GM21619 (cell line): ENCODE results near the gene TRIM31.
"Not testable (repeated sequence)": the region's sequence is repeated elsewhere in the genome, so short reads cannot be mapped to it uniquely, and the experiment has no call there.

ENCODE experiments used
- ATAC-seq: cut with Tn5 transposase; IDR thresholded peaks from one replicate; pipeline ENCODE4 v1.9.1; 2021; ENCODE audit not compliant: unreplicated experiment

TRIM31 gene

GRCh38 chr6:30149858-30150550 is 37.1 kb upstream of the TRIM31 start:
- ATAC-seq, result no peak

- no peak for ATAC-seq
Observed at GRCh38 chr6:30149234-30149633, 36.3 kb upstream of the TRIM31 start.

GRCh38 chr6:30147096-30147495 is 34.2 kb upstream of the TRIM31 start:
- no peak for ATAC-seq

- ATAC-seq, result no peak
Observed at GRCh38 chr6:30145818-30146217, 32.9 kb upstream of the TRIM31 start.

GRCh38 chr6:30144811-30145210 is 31.9 kb upstream of the TRIM31 start:
- no peak for ATAC-seq

GRCh38 chr6:30143780-30144179 is 30.9 kb upstream of the TRIM31 start:
- ATAC-seq, result no peak

- ATAC-seq, result no peak
Observed at GRCh38 chr6:30142665-30143064, 29.8 kb upstream of the TRIM31 start.

- not testable (repeated sequence) for ATAC-seq
Observed at GRCh38 chr6:30140240-30140639, 27.4 kb upstream of the TRIM31 start.

GRCh38 chr6:30136570-30137286 is 23.8 kb upstream of the TRIM31 start:
- no peak for ATAC-seq

GRCh38 chr6:30135757-30136156 is 22.9 kb upstream of the TRIM31 start, which contains the start of gene TRIM40:
TRIM40 (plus strand) TSS chr6:30136140; CDS start chr6:30137037, 897 bp downstream.
- ATAC-seq, result no peak

GRCh38 chr6:30135147-30135546 is 22.3 kb upstream of the TRIM31 start:
- ATAC-seq, result no peak

GRCh38 chr6:30131947-30132497 is 19.1 kb upstream of the TRIM31 start:
- ATAC-seq, result no peak

GRCh38 chr6:30130887-30131862 is 18.3 kb upstream of the TRIM31 start:
- peak; percentile 70 for ATAC-seq

GRCh38 chr6:30130179-30130679 is 17.3 kb upstream of the TRIM31 start:
- ATAC-seq, result no peak

GRCh38 chr6:30129265-30130178 is 16.6 kb upstream of the TRIM31 start:
- ATAC-seq, result no peak

- ATAC-seq, result no peak
Observed at GRCh38 chr6:30127238-30128093, 14.6 kb upstream of the TRIM31 start.

GRCh38 chr6:30122515-30122914 is 9.6 kb upstream of the TRIM31 start:
- ATAC-seq, result no peak

GRCh38 chr6:30121446-30122366 is 8.8 kb upstream of the TRIM31 start:
- ATAC-seq, result no peak
